Measurements from ENCODE around the gene FPGS.

FPGS gene

GRCh38 chr9:127846443-127847177, 43.9 kb downstream of the FPGS start:
- no peak overlapping the region for H3K4me3 ChIP-seq (ENCODE audit: low read depth, low read length)
- TF ChIP-seq, protein P1, sequence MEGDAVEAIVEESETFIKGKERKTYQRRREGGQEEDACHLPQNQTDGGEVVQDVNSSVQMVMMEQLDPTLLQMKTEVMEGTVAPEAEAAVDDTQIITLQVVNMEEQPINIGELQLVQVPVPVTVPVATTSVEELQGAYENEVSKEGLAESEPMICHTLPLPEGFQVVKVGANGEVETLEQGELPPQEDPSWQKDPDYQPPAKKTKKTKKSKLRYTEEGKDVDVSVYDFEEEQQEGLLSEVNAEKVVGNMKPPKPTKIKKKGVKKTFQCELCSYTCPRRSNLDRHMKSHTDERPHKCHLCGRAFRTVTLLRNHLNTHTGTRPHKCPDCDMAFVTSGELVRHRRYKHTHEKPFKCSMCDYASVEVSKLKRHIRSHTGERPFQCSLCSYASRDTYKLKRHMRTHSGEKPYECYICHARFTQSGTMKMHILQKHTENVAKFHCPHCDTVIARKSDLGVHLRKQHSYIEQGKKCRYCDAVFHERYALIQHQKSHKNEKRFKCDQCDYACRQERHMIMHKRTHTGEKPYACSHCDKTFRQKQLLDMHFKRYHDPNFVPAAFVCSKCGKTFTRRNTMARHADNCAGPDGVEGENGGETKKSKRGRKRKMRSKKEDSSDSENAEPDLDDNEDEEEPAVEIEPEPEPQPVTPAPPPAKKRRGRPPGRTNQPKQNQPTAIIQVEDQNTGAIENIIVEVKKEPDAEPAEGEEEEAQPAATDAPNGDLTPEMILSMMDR (IDR thresholded peaks at IDR 0.05; ENCODE audit: low read depth, low read length, missing control alignments) = no peak
- DNase-seq (ENCODE audit: low read depth) = no peak

GRCh38 chr9:127847178-127847510, 44.5 kb downstream of the FPGS start:
- no peak for DNase-seq (ENCODE audit: low read depth)
- H3K4me3 ChIP-seq (ENCODE audit: low read depth, low read length) = no peak overlapping the region
- TF ChIP-seq, protein P1 (IDR thresholded peaks at IDR 0.05; ENCODE audit: low read depth, low read length, missing control alignments) = no peak

DNA sequence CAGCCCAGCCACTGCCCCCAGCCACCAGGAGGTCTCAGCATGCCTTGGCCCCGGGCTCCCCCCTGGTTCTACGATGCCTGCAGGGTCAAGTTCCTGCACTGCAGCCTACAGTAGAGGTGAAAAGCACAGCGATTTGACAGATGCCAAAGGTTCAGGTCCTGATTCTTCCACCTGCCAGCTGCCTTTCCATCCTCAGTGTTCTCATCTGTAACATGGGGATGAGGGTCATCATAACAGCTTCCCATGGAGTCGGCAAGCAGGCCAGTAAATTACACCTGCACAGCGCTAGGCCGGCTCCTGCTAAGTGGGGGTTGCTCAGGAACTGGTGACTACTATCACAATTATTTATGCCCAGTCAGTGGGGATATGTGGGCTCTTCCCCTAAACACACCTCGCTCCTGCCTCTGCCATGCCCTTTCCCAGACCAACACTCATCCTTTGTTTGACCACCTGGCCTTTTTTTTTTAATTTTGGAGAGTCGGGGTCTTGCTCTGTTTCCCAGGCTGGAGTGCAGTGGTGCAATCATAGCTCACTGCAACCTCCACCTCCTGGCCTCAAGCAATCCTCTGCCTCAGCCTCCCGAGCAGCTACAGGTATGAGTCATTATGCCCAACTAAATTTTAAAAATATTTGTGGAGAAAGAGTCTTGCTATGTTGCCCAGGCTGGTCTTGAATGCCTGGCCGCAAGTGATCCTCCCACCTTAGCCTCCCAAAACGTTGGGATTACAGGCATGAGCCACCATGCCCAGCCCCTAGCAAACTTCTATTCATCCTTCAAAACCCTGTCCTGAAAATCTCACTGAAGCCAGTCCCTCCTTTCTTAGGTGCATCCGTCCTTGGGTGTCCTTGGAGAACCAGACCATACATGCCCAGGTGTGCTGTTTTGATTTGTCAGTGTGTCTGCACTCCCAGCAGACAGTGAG, 45.4 kb downstream of the FPGS start:
- H3K4me3 ChIP-seq (ENCODE audit: low read depth, low read length) = no peak overlapping the region
- DNase-seq (ENCODE audit: low read depth) = no peak
- TF ChIP-seq, protein P1 (IDR thresholded peaks at IDR 0.05; ENCODE audit: low read depth, low read length, missing control alignments) = no peak

DNA sequence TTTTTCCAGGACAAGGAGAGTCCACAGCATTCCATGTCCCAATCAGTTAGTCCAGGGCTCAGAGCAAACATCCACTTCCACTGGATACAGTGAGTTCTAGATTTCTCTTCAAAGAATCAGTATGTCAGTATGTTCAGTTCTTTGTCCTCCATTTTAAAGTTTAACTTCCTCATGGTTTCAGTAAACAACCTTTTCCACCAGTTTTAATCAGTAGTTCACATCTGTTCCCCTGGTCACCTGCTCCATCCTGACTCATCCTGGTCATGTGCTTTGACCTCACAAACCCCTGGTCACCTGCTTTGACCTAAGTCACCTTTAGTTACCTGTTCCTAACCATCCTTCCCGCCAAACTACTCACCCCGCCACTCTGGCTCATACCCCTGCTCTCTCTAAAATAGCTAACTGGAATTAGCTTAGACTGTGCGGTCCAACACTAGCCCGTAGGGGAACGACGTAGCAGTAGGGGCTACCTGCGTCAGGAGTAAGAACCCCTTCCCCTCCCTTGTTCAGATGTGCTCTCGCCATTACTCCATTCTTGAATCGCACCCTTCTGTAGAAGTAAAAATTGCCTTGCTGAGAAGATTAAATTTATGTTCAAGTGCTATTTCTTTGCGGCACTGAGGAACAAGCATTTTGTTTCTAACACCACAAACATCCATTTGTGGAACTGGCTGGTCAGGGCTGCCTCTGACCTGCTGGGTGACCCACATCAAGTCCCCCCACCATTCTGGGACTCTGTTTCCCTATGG, 46.2 kb downstream of the FPGS start:
- TF ChIP-seq, protein P1 (IDR thresholded peaks at IDR 0.05; ENCODE audit: low read depth, low read length, missing control alignments) = no peak
- no peak for DNase-seq (ENCODE audit: low read depth)
- no peak overlapping the region for H3K4me3 ChIP-seq (ENCODE audit: low read depth, low read length)

DNA sequence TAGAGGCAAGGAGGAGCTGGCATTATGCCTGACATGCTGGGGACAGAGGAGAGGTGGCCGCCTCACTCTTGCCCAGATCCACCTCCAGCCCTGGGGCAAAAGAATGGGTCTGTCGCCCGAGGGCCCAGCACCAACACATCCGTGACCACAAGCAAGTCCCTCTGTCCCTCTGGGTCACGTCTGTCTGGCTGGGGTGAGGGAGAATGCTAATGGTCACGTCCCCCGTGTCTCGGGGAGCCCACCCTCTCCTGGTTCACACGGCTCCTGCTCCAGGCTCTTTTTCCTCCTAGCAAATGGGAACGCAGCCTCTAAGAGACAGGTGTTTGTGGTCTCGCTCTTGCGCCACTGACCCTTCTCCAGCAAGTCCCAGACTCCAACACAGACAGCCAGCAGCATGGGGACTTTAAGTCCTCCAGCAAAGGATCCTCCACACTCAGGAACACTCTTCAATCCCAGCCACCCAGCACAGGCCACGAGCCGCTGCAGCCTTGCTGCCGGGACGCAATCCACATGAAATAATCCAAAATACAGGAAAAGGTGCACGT, 47.7 kb downstream of the FPGS start:
- H3K4me3 ChIP-seq (ENCODE audit: low read depth, low read length) = no peak overlapping the region
- TF ChIP-seq, protein P1 (IDR thresholded peaks at IDR 0.05; ENCODE audit: low read depth, low read length, missing control alignments) = no peak
- no peak for DNase-seq (ENCODE audit: low read depth)

GRCh38 chr9:127852829-127853228, 50.1 kb downstream of the FPGS start:
- H3K4me3 ChIP-seq (ENCODE audit: low read depth, low read length) = no peak overlapping the region
- TF ChIP-seq, protein P1 (IDR thresholded peaks at IDR 0.05; ENCODE audit: low read depth, low read length, missing control alignments) = no peak
- no peak for DNase-seq (ENCODE audit: low read depth)

All from GM12864 (cell line).